HG02588 (cell line): ENCODE measurements around the gene WDR48.
A peak's percentile ranks its signal among the peaks of the same experiment; 100 is the strongest.

ENCODE experiments used
- ATAC-seq: cut with Tn5 transposase; IDR thresholded peaks from one replicate; pipeline ENCODE4 v1.9.1; 2021; ENCODE audit warnings: mild to moderate bottlenecking, moderate library complexity; ENCODE audit not compliant: unreplicated experiment

The WDR48 gene

DNA sequence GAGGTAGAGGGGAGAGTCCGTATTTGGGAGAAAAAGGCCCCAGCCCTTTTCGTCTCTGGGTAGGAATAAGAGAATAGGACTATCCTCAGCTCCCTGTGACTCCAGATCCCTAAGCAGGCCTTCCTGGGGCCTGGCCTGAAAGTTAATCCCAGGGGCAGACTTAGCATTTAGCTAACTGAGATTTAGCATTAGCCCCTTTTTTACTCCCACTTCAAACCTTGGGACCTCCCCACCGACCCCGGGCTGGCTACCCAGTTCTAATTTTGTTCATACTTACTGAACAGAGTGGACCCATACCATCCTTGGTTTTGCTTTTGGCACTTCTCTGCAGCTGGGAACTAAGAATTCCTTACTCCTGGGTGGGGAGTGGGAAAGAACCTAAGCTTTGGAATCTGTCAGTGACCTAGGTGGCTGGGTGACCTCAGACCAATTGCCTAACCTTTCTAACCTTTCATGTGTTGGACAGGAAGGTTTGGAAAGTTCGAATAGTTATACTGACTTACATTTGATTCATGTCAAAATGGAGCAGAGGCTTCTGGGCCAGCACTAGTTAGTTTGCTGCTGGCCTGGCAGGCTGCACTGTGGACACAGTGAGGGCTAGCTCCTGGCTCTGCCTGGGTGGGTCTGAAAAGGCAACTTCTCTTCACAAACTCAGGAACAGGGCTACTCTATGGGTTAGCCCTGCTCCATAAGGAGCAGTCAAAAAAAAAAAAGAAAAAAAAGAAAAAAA lies 67.3 kb downstream of the WDR48 start:
- no peak for ATAC-seq

GRCh38 chr3:39121621-39122020 lies 69.8 kb downstream of the WDR48 start:
- ATAC-seq, result no peak

DNA sequence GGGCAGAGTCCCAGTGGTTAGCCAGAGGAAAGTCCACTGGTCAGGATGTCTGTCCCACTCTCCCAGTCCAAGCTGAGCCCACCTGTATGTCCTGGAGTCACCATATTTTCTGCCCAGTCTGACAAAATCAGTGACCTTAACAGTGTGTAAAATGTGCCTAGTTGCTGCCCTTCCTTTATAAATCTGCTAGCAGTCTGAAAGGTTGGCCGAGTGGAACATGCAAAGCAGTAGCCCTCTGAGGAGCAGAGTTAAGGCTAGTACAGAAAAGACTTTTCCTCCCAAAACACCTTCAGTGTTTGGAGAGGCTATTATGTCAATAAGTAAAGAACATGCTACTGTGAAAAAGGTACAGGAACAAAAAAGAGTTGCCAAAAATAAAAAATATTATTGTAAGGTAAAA lies 71.0 kb downstream of the WDR48 start:
- ATAC-seq, result no peak

DNA sequence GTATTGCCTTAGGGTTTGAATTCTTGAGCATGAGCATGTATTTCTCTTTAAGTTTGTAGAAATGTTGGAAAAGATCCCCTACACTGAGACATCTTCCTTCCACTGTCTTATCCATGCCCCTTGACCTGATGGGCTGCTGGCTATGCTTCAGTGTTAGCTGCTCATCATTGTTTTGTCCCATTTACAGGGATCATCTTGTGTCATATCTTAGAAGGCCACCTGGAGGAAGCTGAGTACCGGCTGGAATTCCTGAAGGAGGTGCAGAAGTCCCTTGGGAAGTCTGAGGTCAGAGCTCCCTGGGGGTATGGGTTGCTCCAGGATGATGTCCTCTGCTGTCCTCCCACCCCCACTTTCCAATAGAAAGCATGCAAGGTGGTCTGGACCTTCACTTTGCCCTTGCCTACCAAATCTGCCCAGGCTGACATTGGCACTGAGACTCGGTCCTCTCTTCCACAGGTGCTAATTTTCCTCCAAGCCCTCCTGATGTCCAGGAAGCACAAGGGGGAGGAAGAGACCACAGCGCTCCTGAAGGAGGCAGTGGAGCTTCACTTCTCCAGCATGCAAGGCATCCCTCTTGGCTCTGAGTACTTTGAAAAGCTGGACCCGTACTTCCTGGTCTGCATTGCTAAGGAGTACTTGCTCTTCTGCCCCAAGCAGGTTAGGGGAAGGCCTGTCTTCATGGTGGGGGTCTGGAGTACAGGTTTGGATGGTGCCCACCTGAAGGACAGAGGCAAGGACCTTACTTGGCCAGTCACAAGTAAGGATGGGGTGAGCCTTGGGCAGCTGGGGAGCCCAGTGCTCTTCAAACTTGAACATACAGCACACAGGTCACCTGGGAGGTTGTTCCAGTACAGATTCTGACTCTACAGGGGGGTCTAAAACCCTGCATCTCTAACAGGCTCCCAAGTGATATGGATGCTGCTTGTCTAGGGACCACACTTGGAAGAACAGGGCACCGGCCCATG lies 73.3 kb downstream of the WDR48 start:
- ATAC-seq, result no peak

- no peak for ATAC-seq
These were observed 74.2 kb downstream of the WDR48 start for GRCh38 chr3:39125841-39126500.

DNA sequence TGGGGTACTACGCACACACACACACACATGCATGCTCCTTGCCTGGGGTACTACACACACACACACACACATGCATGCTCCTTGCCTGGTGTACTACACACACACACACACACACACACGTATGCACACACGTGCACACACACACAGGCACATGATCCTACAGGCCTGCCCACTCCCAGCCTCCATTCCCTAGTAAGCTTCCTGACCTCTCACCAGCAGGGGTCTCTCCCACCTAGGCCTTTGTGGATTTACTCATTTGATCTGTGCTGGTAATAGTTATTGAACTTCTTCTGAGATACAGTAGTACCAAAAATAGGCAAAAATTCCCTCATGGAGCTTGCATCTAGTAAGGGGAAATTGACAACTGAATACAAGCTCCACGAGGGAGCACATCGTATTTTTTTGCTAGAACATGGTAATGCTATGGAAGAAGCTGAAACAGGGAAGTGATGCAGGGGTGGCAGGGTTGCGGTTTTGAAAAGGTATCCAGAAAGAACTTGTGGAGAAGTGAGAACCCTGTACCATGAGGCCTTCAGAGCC lies 74.8 kb downstream of the WDR48 start:
- no peak for ATAC-seq

DNA sequence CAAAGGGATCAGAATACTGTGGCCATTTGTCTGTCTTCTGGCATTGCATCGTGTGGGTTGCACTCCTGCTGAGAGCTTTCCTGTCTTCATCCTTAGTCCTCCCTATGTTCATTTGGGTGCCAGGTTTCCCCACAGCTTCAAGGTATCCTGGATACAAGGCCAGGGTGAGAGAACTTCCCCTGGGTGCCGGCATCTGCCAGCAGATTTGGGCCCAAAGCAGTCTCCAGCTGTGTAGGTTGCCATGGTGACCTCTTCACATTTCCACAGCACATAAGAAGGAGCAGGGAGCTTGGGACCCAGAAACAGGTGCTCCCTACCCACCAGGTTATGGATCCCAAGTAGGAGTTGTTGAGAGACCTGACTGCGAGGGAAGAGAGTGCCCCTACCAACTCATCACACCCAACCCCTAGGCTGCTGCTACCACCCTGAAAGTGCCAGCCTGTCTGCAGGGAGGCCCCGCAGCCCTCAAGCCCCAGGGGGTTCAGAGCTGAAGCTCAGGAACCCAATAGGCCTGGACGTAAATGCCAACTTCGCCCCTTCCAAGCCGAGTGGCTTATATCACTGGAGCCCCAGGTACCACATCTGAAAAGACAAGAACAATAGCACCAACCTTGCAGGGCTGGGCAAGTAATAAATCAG lies 75.6 kb downstream of the WDR48 start:
- no peak for ATAC-seq

- no peak for ATAC-seq
These were observed 76.1 kb downstream of the WDR48 start for GRCh38 chr3:39127908-39128304.

- no peak for ATAC-seq
These were observed 77.1 kb downstream of the WDR48 start for GRCh38 chr3:39128951-39129350.

DNA sequence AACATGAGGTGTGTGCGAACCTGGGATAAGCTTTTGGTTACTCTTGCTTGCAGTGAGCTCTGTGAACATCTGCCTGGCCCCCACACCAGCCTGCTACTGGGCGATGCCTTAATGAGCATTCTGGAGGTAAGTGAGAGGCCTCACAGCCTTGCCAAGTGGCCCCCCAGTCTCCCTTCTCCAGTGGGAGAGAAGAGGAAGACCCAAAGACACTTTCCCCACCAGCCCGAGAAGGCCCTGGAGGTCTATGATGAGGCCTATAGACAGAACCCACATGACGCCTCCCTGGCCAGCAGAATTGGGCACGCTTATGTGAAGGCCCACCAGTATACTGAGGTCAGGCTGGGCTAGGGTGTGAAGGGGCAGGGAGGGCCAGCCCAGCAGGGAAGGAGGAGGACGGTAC lies 78.2 kb downstream of the WDR48 start:
- no peak for ATAC-seq

GRCh38 chr3:39130693-39131265 lies 79.0 kb downstream of the WDR48 start:
- ATAC-seq, result no peak

- no peak for ATAC-seq
These were observed 80.6 kb downstream of the WDR48 start for GRCh38 chr3:39132096-39133092.

DNA sequence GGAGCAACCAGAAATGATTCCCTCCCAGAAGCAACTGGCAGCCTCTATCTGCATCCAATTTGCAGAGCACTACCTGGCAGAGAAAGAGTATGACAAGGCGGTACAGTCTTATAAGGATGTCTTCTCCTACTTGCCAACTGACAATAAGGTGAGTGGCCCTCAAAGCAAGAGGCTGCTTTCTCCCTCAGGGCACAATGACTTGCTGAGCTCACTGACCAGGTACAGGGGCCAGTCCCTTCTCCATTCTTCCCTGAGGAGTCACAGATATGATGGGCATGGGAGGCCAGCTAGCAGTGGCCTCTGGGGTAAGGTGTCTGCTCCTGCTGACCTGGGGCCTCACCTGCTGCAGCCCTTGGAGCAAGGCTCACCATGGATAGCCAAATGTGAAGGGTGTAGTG lies 81.3 kb downstream of the WDR48 start:
- no peak for ATAC-seq

DNA sequence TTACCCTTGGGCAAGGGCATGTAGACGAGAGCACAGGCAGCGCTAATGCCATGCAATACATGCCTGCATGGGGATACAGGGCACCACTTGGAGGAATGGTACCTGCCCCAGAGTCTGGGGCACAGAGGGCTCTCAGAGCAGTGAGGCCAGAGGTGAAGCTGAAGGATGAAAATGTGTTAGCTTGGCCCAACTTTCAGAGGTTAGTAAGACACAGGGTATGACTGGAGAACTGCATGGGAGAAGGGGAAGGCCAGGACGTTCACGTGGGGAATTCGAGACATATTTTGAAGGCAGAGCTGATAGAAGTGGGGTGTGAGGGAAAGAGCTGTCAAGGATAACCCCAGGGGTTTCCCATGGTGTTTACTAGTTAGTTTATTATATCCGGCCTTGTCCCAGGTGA lies 82.0 kb downstream of the WDR48 start:
- ATAC-seq, result peak; percentile 41

DNA sequence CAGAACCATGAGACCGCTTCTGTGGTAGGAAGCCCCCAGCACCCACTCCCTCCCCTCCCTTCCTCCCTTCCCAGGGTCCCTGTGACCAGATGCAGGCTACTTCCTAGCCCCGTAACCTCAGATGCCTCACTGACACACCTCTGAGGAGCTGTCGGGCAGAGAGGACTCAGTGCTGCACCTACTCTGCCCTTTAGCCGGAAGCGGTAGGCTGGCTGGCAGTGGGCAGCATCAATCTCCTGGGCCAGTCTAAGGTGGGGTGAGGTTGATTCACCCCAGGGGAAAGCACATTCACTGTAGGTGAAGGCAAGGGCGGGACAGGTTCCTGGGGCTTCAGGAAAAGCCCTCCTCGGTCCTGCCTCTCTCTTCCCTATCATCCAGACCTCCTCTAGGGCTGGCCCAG lies 82.5 kb downstream of the WDR48 start:
- no peak for ATAC-seq

GRCh38 chr3:39135170-39135805 lies 83.5 kb downstream of the WDR48 start:
- no peak for ATAC-seq

DNA sequence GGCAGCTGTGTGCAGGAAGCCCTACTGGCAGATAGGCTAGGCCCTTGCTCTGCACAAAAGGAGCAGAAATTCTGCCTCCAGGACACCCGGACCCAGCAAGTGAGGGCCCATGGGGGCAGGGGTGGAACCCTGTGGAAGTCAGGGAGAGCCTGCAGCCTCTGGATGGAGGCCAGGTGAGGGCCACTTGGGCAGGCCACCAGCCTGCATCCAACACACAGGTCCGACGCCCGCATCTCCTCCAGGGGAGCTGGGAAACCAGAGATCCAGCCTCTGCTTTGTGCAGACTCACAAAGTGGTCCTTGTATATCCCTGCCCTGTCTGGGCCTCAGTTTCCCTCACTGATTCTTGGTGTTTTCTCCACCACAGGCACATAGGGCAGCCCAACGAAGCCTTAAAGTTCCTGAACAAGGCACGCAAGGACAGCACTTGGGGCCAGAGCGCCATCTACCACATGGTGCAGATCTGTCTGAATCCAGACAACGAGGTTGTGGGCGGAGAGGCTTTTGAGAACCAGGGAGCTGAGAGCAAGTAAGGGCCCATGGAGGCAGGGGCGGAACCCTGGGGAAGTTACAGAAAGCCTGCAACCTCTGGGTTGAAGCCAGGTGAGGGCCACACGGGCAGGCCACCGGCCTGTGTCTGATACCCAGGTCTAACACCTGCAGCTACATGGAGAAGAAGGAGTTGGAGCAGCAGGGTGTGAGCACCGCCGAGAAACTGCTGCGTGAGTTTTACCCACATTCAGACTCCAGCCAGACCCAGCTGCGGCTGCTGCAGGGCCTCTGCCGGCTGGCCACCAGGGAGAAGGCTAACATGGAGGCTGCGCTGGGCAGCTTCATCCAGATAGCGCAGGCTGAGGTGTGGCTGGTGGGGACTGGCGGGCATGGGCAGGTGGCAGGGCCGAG lies 85.0 kb downstream of the WDR48 start:
- no peak for ATAC-seq

DNA sequence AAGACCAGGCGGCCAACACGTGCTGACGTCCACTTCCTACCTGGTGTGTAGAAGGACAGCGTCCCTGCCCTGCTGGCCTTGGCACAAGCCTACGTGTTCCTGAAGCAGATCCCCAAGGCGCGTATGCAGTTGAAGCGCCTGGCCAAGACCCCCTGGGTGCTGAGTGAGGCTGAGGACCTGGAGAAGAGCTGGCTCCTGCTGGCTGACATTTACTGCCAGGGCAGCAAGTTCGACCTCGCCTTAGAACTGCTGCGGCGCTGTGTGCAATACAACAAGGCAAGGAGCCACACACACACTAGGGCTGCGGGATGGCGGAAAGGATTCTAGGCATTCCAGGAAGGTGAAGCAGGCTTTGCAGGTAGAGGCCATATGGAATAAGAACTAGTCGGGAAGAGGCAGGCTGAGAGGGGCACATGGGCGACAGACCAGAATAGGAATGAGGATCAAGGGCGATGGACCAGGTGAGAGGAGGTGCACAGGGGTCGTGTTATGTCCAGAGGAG lies 85.7 kb downstream of the WDR48 start:
- ATAC-seq, result no peak
